ENCODE results near the gene ITPR1.

- no peak for TF ChIP-seq CTCF (IDR thresholded peaks at IDR 0.05)
- no peak for TF ChIP-seq POLR2A (IDR thresholded peaks at IDR 0.05)
These were observed 314.5 kb downstream of the ITPR1 start for GRCh38 chr3:4807381-4808280.
